Transverse colon (tissue), 4 donors: Measurements from ENCODE around the gene NOS3. TPM values are rescaled to one million over a fixed set of nuclear protein-coding genes. Genes with fewer than 3 reads are reported as not detected.
A peak's percentile ranks its signal among the peaks of the same experiment; 100 is the strongest.

Source experiments
- DNase-seq: peaks from one replicate; pipeline ENCODE4 v3.0.0-alpha.2; 2019
- H3K27ac ChIP-seq, 4 donors: fragments of 200-600 bp; sonication (generic); 2 replicates each; pipeline ENCODE4 v1.5.1; 2016 to 2018; ENCODE audit warnings: inconsistent platforms in 4 of 4
- H3K27me3 ChIP-seq: fragments of 200-600 bp; sonication (generic); 2 replicates; pipeline ENCODE4 v1.5.1; 2017; ENCODE audit warnings: inconsistent platforms
- H3K36me3 ChIP-seq, 4 donors: fragments of 200-600 bp; sonication (generic); 2 replicates each; pipeline ENCODE4 v1.5.1; 2017 to 2019; ENCODE audit warnings: inconsistent platforms in 4 of 4
- H3K4me1 ChIP-seq, 4 donors: fragments of 200-600 bp; sonication (generic); 2 replicates each; pipeline ENCODE4 v1.5.1; 2017 to 2020; ENCODE audit warnings: inconsistent platforms in 4 of 4
- H3K4me3 ChIP-seq, 4 donors: fragments of 200-600 bp; sonication (generic); 1 replicate in 1 of 4; 2 replicates in 3 of 4; pipeline versions ENCODE4 v1.5.1 to v1.6.1; 2017 to 2019; ENCODE audit warnings: inconsistent platforms in 4 of 4
- H3K9me3 ChIP-seq, 2 donors: fragments of 200-600 bp; sonication (generic); 2 replicates each; pipeline ENCODE4 v1.5.1; 2017 to 2019; ENCODE audit warnings: inconsistent platforms in 2 of 2
- EP300 ChIP-seq: sonication (generic); formaldehyde crosslinking; IDR thresholded peaks from one replicate; pipeline ENCODE4 v1.6.1; 2017; ENCODE audit warnings: antibody characterized with exemption, low read depth
- POLR2A ChIP-seq: fragments of 450-650 bp; IDR thresholded peaks from one replicate; pipeline ENCODE4 v1.6.1; 2016; ENCODE audit warnings: antibody characterized with exemption, mild to moderate bottlenecking, moderate library complexity
- POLR2AphosphoS5 ChIP-seq, 3 donors: sonication (generic); formaldehyde crosslinking; IDR thresholded peaks; one replicate each; pipeline ENCODE4 v1.6.1; 2016; ENCODE audit warnings: antibody characterized with exemption in 3 of 3
- WGBS, 2 donors: methylation state at CpG; one replicate each; pipeline ENCODE4 v1.1.5; 2018; ENCODE audit warnings: low coverage in 1 of 2; 5-methylcytosine and 5-hydroxymethylcytosine counted together
- in situ Hi-C, 4 donors: fragments of 200-750 bp; cut with MboI; loops; one replicate each; pipeline versions ENCODE4 v1.15.0 to v1.15.1; 2017; ENCODE audit warnings: low sequenced_read_pairs in 3 of 4, low pct_ligation_motif_present in 1 of 4, low pct_unique_long_range_greater_than_20kb in 1 of 4
- intact Hi-C: fragments of 100-400 bp; cut with DNase I; formaldehyde crosslinking; loops from one replicate; pipeline ENCODE4 v1.15.1; 2023; ENCODE audit warnings: low total_unique reads
- total RNA-seq, 4 donors: library from RNA; depleted of rRNA; stranded (reverse); fragments of >200 nt; gene quantifications; one replicate each; pipeline ENCODE4 v1.1.0, GENCODE V29; 2016
- TF ChIP-seq, protein P1 (sequence below), 5 experiments: fragments of 200-600 bp in 3 of 5; fragments of 450-650 bp in 2 of 5; sonication (generic) in 3 of 5; IDR thresholded peaks; 1 replicate in 2 of 5; 2 replicates in 3 of 5; pipeline ENCODE4 v1.5.1; 2016 to 2017; ENCODE audit warnings: antibody characterized with exemption in 5 of 5, inconsistent platforms in 3 of 5, mild to moderate bottlenecking in 2 of 5, moderate library complexity in 1 of 5

NOS3 gene
- total RNA-seq, 4 donors from 2014 or later: 2.5 to 34.2 (median 7.0) TPM

GRCh38 chr7:150950496-150951180 is 40.2 kb upstream of the NOS3 start:
- Histone ChIP-seq H3K27me3 (peaks cover 15% of the 10 kb centered on the region), H3K9me3 (no peaks in the 10 kb centered on the region), H3K4me1 (peaks cover 0 to 25% (median 9%) of the 10 kb centered on the region in 4 donors), H3K4me3 (no peak overlapping the region), H3K36me3 (no peaks in the 10 kb centered on the region), H3K27ac (no peak overlapping the region)
- 93% methylated on average over 27 of the region's 27 CpGs; no CpG with 5 or more reads in 1 of the 2 donors for whole genome bisulfite sequencing, 2 donors
- intact Hi-C loops: no loop called here
- in situ Hi-C loops: no loop called here
- DNase-seq: no peak
- TF ChIP-seq EP300 (no peak), POLR2A (no peak), POLR2AphosphoS5 (IDR thresholded peaks at IDR 0.05) (no peak)
- TF ChIP-seq, protein P1, sequence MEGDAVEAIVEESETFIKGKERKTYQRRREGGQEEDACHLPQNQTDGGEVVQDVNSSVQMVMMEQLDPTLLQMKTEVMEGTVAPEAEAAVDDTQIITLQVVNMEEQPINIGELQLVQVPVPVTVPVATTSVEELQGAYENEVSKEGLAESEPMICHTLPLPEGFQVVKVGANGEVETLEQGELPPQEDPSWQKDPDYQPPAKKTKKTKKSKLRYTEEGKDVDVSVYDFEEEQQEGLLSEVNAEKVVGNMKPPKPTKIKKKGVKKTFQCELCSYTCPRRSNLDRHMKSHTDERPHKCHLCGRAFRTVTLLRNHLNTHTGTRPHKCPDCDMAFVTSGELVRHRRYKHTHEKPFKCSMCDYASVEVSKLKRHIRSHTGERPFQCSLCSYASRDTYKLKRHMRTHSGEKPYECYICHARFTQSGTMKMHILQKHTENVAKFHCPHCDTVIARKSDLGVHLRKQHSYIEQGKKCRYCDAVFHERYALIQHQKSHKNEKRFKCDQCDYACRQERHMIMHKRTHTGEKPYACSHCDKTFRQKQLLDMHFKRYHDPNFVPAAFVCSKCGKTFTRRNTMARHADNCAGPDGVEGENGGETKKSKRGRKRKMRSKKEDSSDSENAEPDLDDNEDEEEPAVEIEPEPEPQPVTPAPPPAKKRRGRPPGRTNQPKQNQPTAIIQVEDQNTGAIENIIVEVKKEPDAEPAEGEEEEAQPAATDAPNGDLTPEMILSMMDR (IDR thresholded peaks at IDR 0.05): no peak

GRCh38 chr7:150951181-150951520 is 39.7 kb upstream of the NOS3 start:
- 95% methylated on average over 16 of the region's 16 CpGs; no CpG with 5 or more reads in 1 of the 2 donors for WGBS, 2 donors
- no peak overlapping the region for H3K4me3 ChIP-seq
- in situ Hi-C loops: no loop called here
- no peaks in the 10 kb centered on the region for H3K36me3 ChIP-seq
- no peak overlapping the region for H3K27ac ChIP-seq
- intact Hi-C loops: no loop called here
- H3K4me1 ChIP-seq: peaks cover 3 to 29% (median 12%) of the 10 kb centered on the region in 4 donors
- peaks cover 15% of the 10 kb centered on the region for H3K27me3 ChIP-seq
- DNase-seq: no peak
- TF ChIP-seq, protein P1 (IDR thresholded peaks at IDR 0.05): no peak
- no peak for TF ChIP-seq POLR2AphosphoS5 (IDR thresholded peaks at IDR 0.05)
- TF ChIP-seq POLR2A: no peak
- no peak for TF ChIP-seq EP300
- no peaks in the 10 kb centered on the region for H3K9me3 ChIP-seq

DNA sequence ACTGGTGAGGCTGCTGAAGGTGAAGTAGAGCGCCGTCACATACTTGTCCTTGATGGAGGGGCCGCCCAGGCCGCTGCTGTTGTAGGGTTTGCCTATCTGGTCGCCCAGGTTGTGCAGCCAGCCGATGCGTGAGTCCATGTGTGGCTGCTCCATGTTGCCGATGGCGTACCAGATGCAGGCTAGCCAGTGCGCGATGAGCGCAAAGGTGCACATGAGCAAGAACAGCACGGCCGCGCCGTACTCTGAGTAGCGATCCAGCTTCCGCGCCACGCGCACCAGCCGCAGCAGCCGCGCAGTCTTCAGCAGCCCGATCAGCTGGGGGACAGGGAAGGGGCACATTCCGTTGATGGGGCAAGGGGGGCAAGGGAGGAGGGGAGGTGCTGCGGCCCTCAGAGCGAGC is 39.3 kb upstream of the NOS3 start:
- H3K36me3 ChIP-seq: no peaks in the 10 kb centered on the region
- peaks cover 6 to 29% (median 14%) of the 10 kb centered on the region in 4 donors for H3K4me1 ChIP-seq
- intact Hi-C loops (no loop called here), in situ Hi-C loops (no loop called here)
- peaks cover 15% of the 10 kb centered on the region for H3K27me3 ChIP-seq
- DNase-seq: no peak
- H3K4me3 ChIP-seq: no peak overlapping the region
- 96% methylated on average over 28 of the region's 28 CpGs; no CpG with 5 or more reads in 1 of the 2 donors for WGBS, 2 donors
- H3K27ac ChIP-seq: no peak overlapping the region
- H3K9me3 ChIP-seq: no peaks in the 10 kb centered on the region
- TF ChIP-seq EP300: no peak
- TF ChIP-seq, protein P1 (IDR thresholded peaks at IDR 0.05): no peak
- TF ChIP-seq POLR2A: no peak
- no peak for TF ChIP-seq POLR2AphosphoS5 (IDR thresholded peaks at IDR 0.05)

- in situ Hi-C loops: no loop called here
- TF ChIP-seq, protein P1 (IDR thresholded peaks at IDR 0.05): no peak
- TF ChIP-seq POLR2A: no peak
- TF ChIP-seq POLR2AphosphoS5 (IDR thresholded peaks at IDR 0.05): no peak
- TF ChIP-seq EP300: no peak
- H3K27ac ChIP-seq: peak overlapping the region in 3 of 4 donors; percentile 69 to 93 (median 79)
- H3K27me3 ChIP-seq: peaks cover 11% of the 10 kb centered on the region
- peaks cover 6 to 29% (median 11%) of the 10 kb centered on the region in 4 donors for H3K4me1 ChIP-seq
- H3K9me3 ChIP-seq: no peaks in the 10 kb centered on the region
- 88 to 98% methylated on average over 10 to 33 of the region's 33 CpGs for WGBS, 2 donors
- intact Hi-C loops: no loop called here
- no peak overlapping the region for H3K4me3 ChIP-seq
- no peaks in the 10 kb centered on the region for H3K36me3 ChIP-seq
- DNase-seq: no peak
Measured at GRCh38 chr7:150952331-150953050, 38.3 kb upstream of the NOS3 start.
